H1 (cell line): ENCODE measurements around the gene HDAC3. TPM values are rescaled to one million over a fixed set of nuclear protein-coding genes. Genes with fewer than 3 reads are reported as not detected.

ENCODE experiments used
- CTCF ChIA-PET: fragments of 300-600 bp; sonication (Branson Sonifier 250); formaldehyde crosslinking; loops from one replicate; lab custom pipeline; 2021; ENCODE audit not compliant: partially characterized antibody; lab: Charles Lee
- POLR2A ChIA-PET: fragments of 300-600 bp; sonication (Branson Sonifier 250); formaldehyde crosslinking; loops from one replicate; lab custom pipeline; 2021; ENCODE audit warnings: inconsistent platforms; ENCODE audit not compliant: partially characterized antibody; lab: Charles Lee
- DNase-seq, 2 experiments: peaks; one replicate each; pipeline versions ENCODE4 v3.0.0 to v3.0.0-alpha.2; 2010 to 2022; ENCODE audit warnings: low spot score in 2 of 2, low read depth in 1 of 2, mixed read lengths in 1 of 2
- FAIRE-seq: peaks from 2 replicates; lab custom pipeline; 2011; peaks lifted over from hg19 to GRCh38; lab: Jason Lieb, UNC
- H2AFZ ChIP-seq: 2 replicates; pipeline ENCODE4 v1.8.1; 2012; ENCODE audit warnings: low read length, inconsistent platforms
- H2AK5ac ChIP-seq: 2 replicates; pipeline ENCODE4 v1.6.1; 2013; ENCODE audit warnings: low read depth, low read length
- H2BK120ac ChIP-seq: replicated peaks from 2 replicates; pipeline ENCODE3; 2013; ENCODE audit warnings: low read depth, low read length, inconsistent platforms
- H2BK12ac ChIP-seq: 2 replicates; pipeline ENCODE4 v1.6.1; 2013; ENCODE audit warnings: low read depth, low read length
- H2BK15ac ChIP-seq: 2 replicates; pipeline ENCODE4 v1.6.1; 2013; ENCODE audit warnings: low read length
- H2BK20ac ChIP-seq: 2 replicates; pipeline ENCODE4 v1.6.1; 2013; ENCODE audit warnings: low read length
- H2BK5ac ChIP-seq: 2 replicates; pipeline ENCODE4 v1.6.1; 2013; ENCODE audit warnings: low read depth, low read length
- H3K14ac ChIP-seq: 2 replicates; pipeline ENCODE4 v1.6.1; 2013; ENCODE audit warnings: inconsistent platforms; ENCODE audit not compliant: insufficient read length
- H3K18ac ChIP-seq: 2 replicates; pipeline ENCODE4 v1.6.1; 2013; ENCODE audit warnings: low read length; ENCODE audit errors: extremely low read depth
- H3K23ac ChIP-seq: 2 replicates; pipeline ENCODE4 v1.6.1; 2013; ENCODE audit warnings: inconsistent platforms; ENCODE audit not compliant: insufficient read length
- H3K23me2 ChIP-seq: 2 replicates; pipeline ENCODE4 v1.6.1; 2013; ENCODE audit warnings: low read depth, low read length
- H3K27ac ChIP-seq: 2 replicates; pipeline ENCODE4 v1.6.1; 2011; ENCODE audit warnings: low read depth, low read length, inconsistent platforms
- H3K27me3 ChIP-seq, 4 experiments: replicated peaks in 1 of 4; 1 replicate in 1 of 4; 2 replicates in 3 of 4; pipeline versions ENCODE4 v1.6.1 to v1.8.1; 2011 to 2013; ENCODE audit warnings: low read length in 3 of 4, mild to moderate bottlenecking in 3 of 4, inconsistent platforms in 2 of 4, mixed read lengths in 2 of 4, moderate library complexity in 1 of 4; ENCODE audit not compliant: control insufficient read depth in 3 of 4, insufficient read depth in 3 of 4; ENCODE audit errors: extremely low read depth in 1 of 4
- H3K36me3 ChIP-seq, 4 experiments: 2 replicates each; pipeline versions ENCODE4 v1.6.1 to v1.8.1; 2011 to 2013; ENCODE audit warnings: mild to moderate bottlenecking in 4 of 4, low read length in 3 of 4, moderate library complexity in 2 of 4, control low read depth in 1 of 4, inconsistent platforms in 1 of 4; ENCODE audit not compliant: insufficient read depth in 4 of 4, control insufficient read depth in 2 of 4
- H3K4ac ChIP-seq: replicated peaks from 2 replicates; pipeline ENCODE3; 2013; ENCODE audit warnings: low read length, low read depth, mixed read lengths, inconsistent platforms; ENCODE audit not compliant: insufficient read length
- H3K4me1 ChIP-seq, 4 experiments: replicated peaks in 1 of 4; 1 replicate in 1 of 4; 2 replicates in 3 of 4; pipeline versions ENCODE4 v1.6.1 to v1.8.1; 2011 to 2013; ENCODE audit warnings: low read length in 3 of 4, inconsistent platforms in 2 of 4, mixed read lengths in 1 of 4; ENCODE audit not compliant: insufficient read depth in 4 of 4, control insufficient read depth in 3 of 4
- H3K4me2 ChIP-seq, 2 experiments: 2 replicates each; pipeline versions ENCODE4 v1.6.1 to v1.8.1; 2011 to 2013; ENCODE audit warnings: low read depth in 2 of 2, low read length in 2 of 2, control low read depth in 1 of 2, inconsistent platforms in 1 of 2, mild to moderate bottlenecking in 1 of 2; ENCODE audit not compliant: insufficient read depth in 1 of 2
- H3K4me3 ChIP-seq, 4 experiments: fragments of 200-600, 300-600 bp in 1 of 4; sonication (generic), shearing (Covaris generic), sonication (Bioruptor Twin) in 1 of 4; 2 replicates each; pipeline versions ENCODE4 v1.5.1 to v1.8.1; 2011 to 2016; ENCODE audit warnings: low read length in 4 of 4, low read depth in 3 of 4, control low read depth in 2 of 4, inconsistent platforms in 2 of 4, mild to moderate bottlenecking in 2 of 4, mixed read lengths in 1 of 4, moderate library complexity in 1 of 4; ENCODE audit not compliant: insufficient read depth in 2 of 4; ENCODE audit errors: extremely low read depth in 1 of 4
- H3K56ac ChIP-seq: replicated peaks from 2 replicates; pipeline ENCODE3; 2013; ENCODE audit warnings: low read depth, mild to moderate bottlenecking, mixed read lengths, low read length, inconsistent platforms; ENCODE audit not compliant: insufficient read length
- H3K79me1 ChIP-seq: 2 replicates; pipeline ENCODE4 v1.6.1; 2013; ENCODE audit warnings: low read depth, low read length, control low read depth
- H3K79me2 ChIP-seq, 2 experiments: 2 replicates each; pipeline versions ENCODE4 v1.6.1 to v1.8.1; 2012 to 2013; ENCODE audit warnings: low read length in 2 of 2, mild to moderate bottlenecking in 2 of 2, inconsistent platforms in 1 of 2; ENCODE audit not compliant: insufficient read depth in 2 of 2, control insufficient read depth in 1 of 2
- H3K9ac ChIP-seq, 4 experiments: replicated peaks in 1 of 4; 1 replicate in 1 of 4; 2 replicates in 3 of 4; pipeline versions ENCODE4 v1.6.1 to v1.8.1; 2011 to 2013; ENCODE audit warnings: low read depth in 3 of 4, low read length in 3 of 4, control low read depth in 2 of 4, mild to moderate bottlenecking in 2 of 4, moderate library complexity in 2 of 4, inconsistent platforms in 1 of 4; ENCODE audit errors: extremely low read depth in 1 of 4
- H3K9me3 ChIP-seq, 2 experiments: 2 replicates each; pipeline versions ENCODE4 v1.6.1 to v1.8.1; 2012 to 2013; ENCODE audit warnings: mild to moderate bottlenecking in 2 of 2, moderate library complexity in 2 of 2, control low read depth in 1 of 2, inconsistent platforms in 1 of 2, low read depth in 1 of 2, low read length in 1 of 2, mixed read lengths in 1 of 2; ENCODE audit not compliant: insufficient read depth in 2 of 2
- H4K20me1 ChIP-seq, 2 experiments: replicated peaks in 1 of 2; 2 replicates each; pipeline versions ENCODE3 to v1.8.1; 2011 to 2013; ENCODE audit warnings: inconsistent platforms in 2 of 2, low read length in 2 of 2, mild to moderate bottlenecking in 1 of 2; ENCODE audit not compliant: insufficient read depth in 2 of 2, control insufficient read depth in 1 of 2
- H4K5ac ChIP-seq: 2 replicates; pipeline ENCODE4 v1.6.1; 2013; ENCODE audit warnings: low read length, low read depth, mixed read lengths, inconsistent platforms; ENCODE audit not compliant: insufficient read length
- H4K8ac ChIP-seq: 2 replicates; pipeline ENCODE4 v1.8.0; 2013; ENCODE audit warnings: mild to moderate bottlenecking, moderate library complexity, low read length, inconsistent platforms; ENCODE audit not compliant: insufficient read depth; ENCODE audit errors: extremely low read depth
- H4K91ac ChIP-seq: replicated peaks from 2 replicates; pipeline ENCODE3; 2013; ENCODE audit warnings: low read length, mixed read lengths, inconsistent platforms; ENCODE audit not compliant: insufficient read length
- CTBP2 ChIP-seq: IDR thresholded peaks from 2 replicates; pipeline ENCODE4 v1.7.0; 2011; ENCODE audit warnings: borderline replicate concordance, mild to moderate bottlenecking, moderate library complexity, mixed read lengths, low read length; ENCODE audit not compliant: insufficient read depth, insufficient read length
- EZH2 ChIP-seq: fragments of 200-600 bp; sonication (generic); IDR thresholded peaks from 2 replicates; pipeline ENCODE4 v1.7.1; 2012; ENCODE audit warnings: low read depth, mild to moderate bottlenecking, moderate library complexity, low read length, inconsistent platforms; ENCODE audit not compliant: severe bottlenecking
- HDAC6 ChIP-seq: IDR thresholded peaks from one replicate; pipeline ENCODE4 v1.7.1; 2012; ENCODE audit warnings: low read depth, mild to moderate bottlenecking, inconsistent platforms, low read length, moderate library complexity
- KDM4A ChIP-seq: IDR thresholded peaks from one replicate; pipeline ENCODE4 v1.7.1; 2012; ENCODE audit warnings: low read depth, mild to moderate bottlenecking, moderate library complexity, low read length, inconsistent platforms; ENCODE audit not compliant: severe bottlenecking
- NANOG ChIP-seq: IDR thresholded peaks from 2 replicates; pipeline ENCODE4 v1.6.1; 2011; ENCODE audit warnings: low read length, low read depth, mild to moderate bottlenecking, inconsistent platforms; ENCODE audit not compliant: insufficient read depth, poor library complexity, severe bottlenecking
- NRF1 ChIP-seq: IDR thresholded peaks from 2 replicates; pipeline ENCODE4 v1.6.1; 2011; ENCODE audit warnings: mild to moderate bottlenecking, low read depth, low read length, improper control_type of control experiment
- RNF2 ChIP-seq: fragments of 200-900, 300-1000 bp; sonication (generic); IDR thresholded peaks from 2 replicates; pipeline ENCODE4 v1.7.1; 2016; ENCODE audit warnings: borderline replicate concordance, low read depth, mild to moderate bottlenecking, antibody characterized with exemption, low read length; ENCODE audit not compliant: poor library complexity, severe bottlenecking; ENCODE audit errors: missing control alignments
- SP4 ChIP-seq: IDR thresholded peaks from 2 replicates; pipeline ENCODE4 v1.6.1; 2012; ENCODE audit warnings: low read length, inconsistent platforms
- TAF1 ChIP-seq: IDR thresholded peaks from 2 replicates; pipeline ENCODE4 v1.6.1; 2011; ENCODE audit warnings: mild to moderate bottlenecking, low read depth, low read length
- WGBS, 2 experiments: shearing (Covaris generic) in 1 of 2; methylation state at CpG; one replicate each; pipeline versions ENCODE4 v1.1.6 to v1.1.7; 2013 to 2015; ENCODE audit warnings: low lambda C conversion rate in 2 of 2, mixed read lengths in 2 of 2, inconsistent platforms in 1 of 2, low coverage in 1 of 2, missing lambda C conversion rate in 1 of 2; ENCODE audit not compliant: insufficient replicate concordance in 2 of 2, insufficient coverage in 1 of 2, insufficient read length in 1 of 2; ENCODE audit errors: extremely low coverage in 1 of 2, missing lambda C conversion rate in 1 of 2; 5-methylcytosine and 5-hydroxymethylcytosine counted together
- polyA plus RNA-seq, 7 experiments: library from polyadenylated mRNA; depleted of rRNA in 3 of 7; stranded (reverse) in 5 of 7; unstranded in 2 of 7; fragments of >200 nt in 5 of 7; fragments of 200-250 nt in 2 of 7; gene quantifications; 1 replicate in 5 of 7; 2 replicates in 1 of 7; 4 replicates in 1 of 7; pipeline versions ENCODE4 v1.2.1 to v1.2.3, GENCODE V29; 2011 to 2013; ENCODE audit warnings: missing spikeins in 2 of 7, mixed read lengths in 2 of 7
- total RNA-seq: library from RNA; stranded (reverse); fragmentation: NEBNext Ultra II Directional; extraction: Animal tissue kit (Norgen Biotek cat#: 25700); gene quantifications from 2 replicates; pipeline ENCODE4 v1.2.1, GENCODE V29; 2021

Gene HDAC3
- total and polyA plus RNA-seq, 2 of the 8 experiments (the other 6 are each of a cell fraction or from before 2014, with no cell fraction given) = 99.0 to 120 TPM

GRCh38 chr5:141656396-141656795 is 19.7 kb upstream of the HDAC3 start:
- H4K5ac ChIP-seq = no peak overlapping the region
- DNase-seq (no peak), FAIRE-seq (no peak)
- no peaks in the 10 kb centered on the region for H3K79me2 ChIP-seq
- no peak overlapping the region for H2BK120ac ChIP-seq
- no peaks in the 10 kb centered on the region; the same call in 1 of the 2 replicates for H3K23me2 ChIP-seq
- H3K9me3 ChIP-seq = no peaks in the 10 kb centered on the region
- H4K20me1 ChIP-seq = peaks cover 3 to 6% of the 10 kb centered on the region in 2 experiments
- H3K23ac ChIP-seq = no peak overlapping the region
- no peak overlapping the region for H3K4me3 ChIP-seq
- H4K91ac ChIP-seq = no peak overlapping the region
- WGBS, 2 experiments = 99% methylated on average over 9 of the region's 9 CpGs; no CpG with 5 or more reads in 1 of the 2 experiments
- H2BK12ac ChIP-seq = no peak overlapping the region
- H3K18ac ChIP-seq = no peak overlapping the region
- H3K9ac ChIP-seq = no peak overlapping the region
- no peak overlapping the region for H3K56ac ChIP-seq
- no peak overlapping the region for H2AFZ ChIP-seq
- no peak overlapping the region for H2BK20ac ChIP-seq
- H2AK5ac ChIP-seq = no peak overlapping the region
- no peak for TF ChIP-seq NANOG
- TF ChIP-seq KDM4A = no peak
- no peak for TF ChIP-seq EZH2
- no peak for TF ChIP-seq HDAC6
- TF ChIP-seq TAF1 = no peak
- TF ChIP-seq NRF1 = no peak
- no peak for TF ChIP-seq RNF2
- no peak for TF ChIP-seq SP4
- TF ChIP-seq CTBP2 = no peak
- TF ChIP-seq, all 59 proteins: peak for 0
- H3K27ac ChIP-seq = no peak overlapping the region
- H3K27me3 ChIP-seq = no peaks in the 10 kb centered on the region
- peaks cover 2 to 21% (median 13%) of the 10 kb centered on the region in 4 experiments; a peak in 5 of 8 replicates for H3K36me3 ChIP-seq
- H3K4me1 ChIP-seq = peaks cover 0 to 4% (median 1%) of the 10 kb centered on the region in 4 experiments; a peak in 4 of 7 replicates
- H2BK15ac ChIP-seq = no peak overlapping the region
- POLR2A ChIA-PET = interaction anchor here (1.1 kb wide), 1 partner anchor 11 kb away, joined by 3 read pairs; no protein-coding TSS in a partner anchor
- H3K4ac ChIP-seq = no peak overlapping the region
- CTCF ChIA-PET = interaction anchor here (1.1 to 1.6 kb wide), 6 partner anchors 9 to 303 kb away, joined by 3 to 6 read pairs (median 3); partner anchors contain the start of gene DIAPH1
- no peak overlapping the region for H2BK5ac ChIP-seq
- no peak overlapping the region for H3K14ac ChIP-seq
- no peak overlapping the region for H4K8ac ChIP-seq
- no peaks in the 10 kb centered on the region for H3K79me1 ChIP-seq
- no peak overlapping the region for H3K4me2 ChIP-seq
